ENCODE measurements around the gene MED13L.

MED13L gene

GRCh38 chr12:116180448-116180847, 97.0 kb downstream of the MED13L start:
- DNase-seq (ENCODE audit: low read depth), result no peak

GRCh38 chr12:116179384-116179783, 98.1 kb downstream of the MED13L start:
- no peak for DNase-seq (ENCODE audit: low read depth)

DNA sequence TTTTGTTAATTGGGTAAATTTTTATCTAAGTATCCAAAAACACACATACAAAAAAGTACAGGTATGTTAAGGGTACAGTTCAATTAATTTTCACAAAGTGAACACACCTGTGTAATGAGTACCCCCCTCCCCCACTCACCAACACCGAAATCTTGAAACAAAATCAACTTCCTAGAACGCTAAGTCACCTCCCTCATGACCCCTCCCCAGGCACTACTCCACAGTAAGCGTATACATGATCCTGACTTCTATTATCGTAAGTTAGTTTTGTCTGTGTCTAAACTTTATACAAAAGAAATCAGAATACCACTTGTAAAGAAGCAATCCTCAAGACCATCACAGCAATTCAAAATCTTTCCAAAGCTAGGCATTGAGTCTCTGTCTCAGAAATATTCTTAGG, 100.5 kb downstream of the MED13L start:
- DNase-seq (ENCODE audit: low read depth), result no peak

- no peak for DNase-seq (ENCODE audit: low read depth)
Observed at GRCh38 chr12:116174904-116175303, 102.6 kb downstream of the MED13L start.

DNA sequence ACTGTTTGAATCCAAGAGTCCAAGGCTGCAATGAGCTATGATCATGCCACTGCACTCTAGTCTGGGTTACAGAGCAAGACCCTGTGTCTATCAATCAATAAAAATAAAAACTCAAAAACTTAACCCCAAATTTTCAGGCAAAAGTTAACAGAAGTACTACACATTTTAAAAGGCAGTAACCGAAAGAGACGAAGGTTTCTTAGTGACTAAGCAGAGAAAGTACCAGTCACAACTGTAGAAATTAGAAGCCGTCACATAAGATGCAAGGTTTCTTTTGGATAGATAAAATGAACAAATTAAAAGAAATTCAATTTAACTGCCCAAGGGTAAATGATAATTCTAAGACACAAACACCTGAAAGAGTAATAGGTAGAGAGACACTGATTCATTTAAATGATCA, 103.5 kb downstream of the MED13L start:
- DNase-seq (ENCODE audit: low read depth), result no peak

DNA sequence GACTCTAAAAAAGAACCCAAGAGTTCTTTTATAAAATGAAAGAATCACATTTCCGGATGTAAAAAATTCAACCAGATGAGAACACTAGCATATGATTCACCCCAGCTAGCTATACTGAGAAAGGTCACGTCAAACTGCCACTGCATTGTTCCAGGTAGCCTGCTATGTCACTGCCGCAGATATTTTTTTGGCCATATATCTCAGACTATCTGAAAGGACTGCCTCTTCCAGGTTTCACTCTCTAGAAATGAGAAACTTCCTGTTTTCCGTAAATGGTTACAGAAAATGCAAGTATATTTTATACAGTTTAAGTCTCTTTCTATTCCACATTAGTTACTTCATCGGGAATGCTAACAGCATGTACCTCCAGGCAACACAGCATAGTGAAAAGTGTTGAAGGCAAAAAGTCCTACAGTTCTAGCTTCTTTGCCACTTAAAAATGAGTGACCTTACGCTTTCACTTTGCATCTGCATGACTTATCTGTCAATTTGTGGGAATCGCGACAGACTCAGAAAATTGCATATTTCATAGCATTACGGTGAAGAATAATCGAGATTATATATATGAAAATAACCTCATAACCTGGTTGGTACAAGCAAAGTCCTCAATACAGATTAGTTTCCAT, 105.2 kb downstream of the MED13L start:
- DNase-seq (ENCODE audit: low read depth), result no peak

- no peak for DNase-seq (ENCODE audit: low read depth)
Observed at GRCh38 chr12:116171549-116171948, 105.9 kb downstream of the MED13L start.

- DNase-seq (ENCODE audit: low read depth), result no peak
Observed at GRCh38 chr12:116169071-116169470, 108.4 kb downstream of the MED13L start.

DNA sequence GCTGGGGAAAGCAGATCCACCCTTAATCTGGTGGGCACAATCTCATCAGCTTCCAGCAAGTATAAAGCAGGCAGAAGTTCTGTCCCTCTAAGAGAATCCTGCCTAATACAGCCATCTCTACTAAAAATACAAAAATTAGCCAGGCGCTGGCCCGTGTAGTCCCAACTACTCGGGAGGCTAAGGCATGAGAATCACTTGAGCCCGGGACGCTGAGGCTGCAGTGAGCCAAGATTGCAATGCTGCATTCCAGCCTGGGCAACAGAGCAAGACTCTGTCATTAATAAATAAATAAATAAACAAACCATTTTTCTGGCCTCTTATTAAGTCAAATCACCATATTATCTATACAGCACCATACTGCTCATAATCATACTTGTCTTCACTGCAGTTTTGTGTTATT, 111.2 kb downstream of the MED13L start:
- no peak for DNase-seq (ENCODE audit: low read depth)

DNA sequence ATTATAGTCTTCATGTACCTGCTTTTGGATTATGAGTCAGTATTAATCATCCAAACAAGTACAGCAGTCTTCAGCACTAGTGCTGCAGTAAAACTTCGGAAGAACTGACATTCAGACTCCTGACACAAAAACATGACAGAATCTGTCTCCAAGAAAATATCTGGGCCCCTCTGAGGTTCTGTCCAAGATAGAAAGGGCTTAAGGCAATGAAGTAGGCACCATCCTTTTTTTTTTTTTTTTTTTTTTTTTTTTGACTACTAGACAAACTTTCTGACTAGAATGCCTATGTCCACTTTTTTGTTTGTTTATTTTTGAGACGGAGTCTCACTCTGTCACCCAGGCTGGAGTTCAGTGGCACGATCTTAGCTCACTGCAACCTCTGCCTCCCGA, 112.5 kb downstream of the MED13L start:
- DNase-seq (ENCODE audit: low read depth), result no peak

GRCh38 chr12:116164250-116165035, 113.0 kb downstream of the MED13L start:
- DNase-seq (ENCODE audit: low read depth), result no peak

DNA sequence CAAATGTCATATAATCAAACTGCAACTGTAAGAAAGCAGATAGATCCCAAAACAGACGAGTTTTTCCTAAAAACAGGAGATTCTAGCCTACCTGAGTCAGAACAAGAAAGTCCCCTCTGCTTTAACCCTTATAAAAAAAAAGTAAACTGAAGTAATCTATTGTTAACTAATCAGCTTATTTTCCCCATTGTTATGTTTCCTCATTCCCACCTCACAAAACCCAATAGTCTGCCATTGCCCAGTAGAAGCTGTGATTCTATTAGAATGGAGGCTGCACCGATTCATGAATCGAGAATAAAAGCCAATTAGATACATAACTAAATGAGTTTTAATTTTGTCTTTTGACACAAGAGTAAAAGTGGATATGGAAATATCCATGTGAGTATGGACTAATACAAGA, 115.4 kb downstream of the MED13L start:
- DNase-seq (ENCODE audit: low read depth), result no peak

- DNase-seq (ENCODE audit: low read depth), result no peak
Observed at GRCh38 chr12:116161588-116161987, 115.9 kb downstream of the MED13L start.

DNA sequence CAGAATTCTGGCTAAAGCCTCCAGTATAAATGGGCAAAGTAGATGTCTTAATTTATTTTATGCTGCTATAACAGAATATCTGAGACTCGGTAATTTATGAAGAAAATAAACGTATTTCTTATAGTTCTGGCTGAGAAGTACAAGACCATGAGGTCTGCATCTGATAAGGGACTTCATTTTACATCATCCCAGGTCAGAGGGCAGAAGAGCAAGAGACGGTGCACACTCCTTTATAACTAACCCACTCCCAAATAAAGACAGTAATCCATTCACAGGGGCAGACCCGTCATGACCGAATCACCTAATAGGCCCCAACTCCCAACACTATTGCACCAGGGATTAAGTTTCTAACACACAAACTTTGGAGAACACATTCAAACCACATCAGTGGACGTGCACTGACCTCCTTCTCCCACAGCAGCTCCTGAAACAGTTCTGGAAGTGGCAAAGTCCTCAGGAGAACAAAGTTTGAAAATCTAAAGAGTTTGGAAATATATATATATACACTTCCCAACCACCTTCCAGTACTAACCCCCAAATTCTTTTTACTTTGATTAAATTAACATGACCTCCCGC, 116.5 kb downstream of the MED13L start:
- DNase-seq (ENCODE audit: low read depth), result no peak

- no peak for DNase-seq (ENCODE audit: low read depth)
Observed at GRCh38 chr12:116160231-116160630, 117.3 kb downstream of the MED13L start.

DNA sequence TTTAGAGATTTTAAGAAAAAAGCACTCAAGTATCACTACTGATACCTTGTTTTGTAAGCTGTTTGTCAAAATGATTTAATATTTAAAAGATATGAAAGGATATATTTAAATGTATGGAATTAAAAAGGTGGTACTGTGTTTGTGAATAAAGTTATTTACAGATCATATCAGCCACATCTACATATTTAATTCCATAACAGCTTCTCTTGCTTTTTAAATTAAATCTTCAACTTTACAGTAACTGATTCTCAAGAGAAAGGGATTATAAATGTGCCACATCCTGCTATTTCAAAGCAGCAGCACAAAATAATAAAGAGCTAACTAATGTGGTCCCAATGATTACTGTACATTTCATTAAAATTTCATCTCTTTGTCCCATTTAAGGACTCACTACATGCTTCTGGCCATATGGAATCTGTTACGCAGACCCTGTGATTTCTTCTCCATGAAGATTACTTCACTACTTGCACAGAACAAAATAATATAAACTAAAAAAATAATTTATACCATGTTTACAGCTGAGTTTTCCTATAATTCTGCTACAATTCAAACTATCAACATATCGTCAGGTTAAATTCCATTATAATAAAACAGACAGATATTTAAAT, 117.8 kb downstream of the MED13L start:
- no peak for DNase-seq (ENCODE audit: low read depth)

DNA sequence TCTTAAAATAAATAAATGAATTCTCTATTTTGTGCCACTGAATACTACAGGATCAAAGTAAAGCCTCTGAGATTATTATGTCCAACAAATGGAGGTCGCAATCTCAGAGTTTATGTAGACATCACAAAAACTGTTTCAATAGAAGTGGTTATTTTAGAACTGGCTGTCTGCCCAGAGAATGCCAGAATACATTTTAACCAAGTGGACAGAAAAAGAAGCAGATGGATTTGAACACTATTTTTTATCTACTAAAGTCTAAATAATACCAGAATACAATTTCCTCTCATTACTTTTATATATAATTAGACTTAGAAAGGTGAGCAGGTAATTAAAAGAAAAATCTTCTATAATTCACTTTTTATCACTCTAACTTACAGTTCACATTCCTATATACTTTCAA, 118.3 kb downstream of the MED13L start:
- no peak for DNase-seq (ENCODE audit: low read depth)

GRCh38 chr12:116157845-116158267, 119.6 kb downstream of the MED13L start:
- no peak for DNase-seq (ENCODE audit: low read depth)

DNA sequence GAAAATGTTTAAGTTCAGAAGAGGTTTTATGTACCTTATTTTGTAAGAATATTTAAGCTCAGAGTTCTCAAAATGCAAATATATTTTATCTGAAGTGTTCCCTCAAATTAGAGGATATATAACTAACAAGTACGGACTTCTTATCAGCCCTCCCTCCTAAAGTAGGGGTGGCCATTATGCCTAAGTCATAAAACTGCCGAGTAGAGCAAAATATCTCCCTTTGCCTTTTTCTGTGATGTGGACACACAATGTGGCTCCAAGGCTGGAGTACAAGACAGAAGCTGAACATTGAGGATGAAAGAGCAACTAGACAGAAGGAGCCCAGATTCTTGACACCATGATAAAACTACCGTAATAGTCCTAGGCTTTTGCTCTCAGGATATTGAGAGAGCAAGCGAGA, 120.9 kb downstream of the MED13L start:
- DNase-seq (ENCODE audit: low read depth), result no peak

DNA sequence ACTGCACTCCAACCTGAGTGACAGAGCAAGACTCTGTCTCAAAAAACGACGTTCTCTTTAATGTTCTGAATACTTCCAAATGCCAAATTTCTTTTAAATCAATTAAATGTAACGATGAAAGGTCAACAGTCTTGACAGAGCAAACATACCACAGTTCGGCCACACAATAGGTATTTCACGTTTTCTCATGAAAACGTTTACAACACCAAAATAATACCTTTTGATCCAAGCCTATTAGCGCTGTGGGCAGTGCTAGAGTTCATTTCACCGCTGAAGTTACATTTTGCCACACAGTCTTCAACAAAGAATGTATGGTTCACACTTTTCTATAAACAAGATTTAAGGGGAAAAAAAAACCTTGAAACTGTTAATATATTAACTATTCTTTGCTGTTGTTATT, 122.1 kb downstream of the MED13L start:
- DNase-seq (ENCODE audit: low read depth), result no peak

- no peak for DNase-seq (ENCODE audit: low read depth)
Observed at GRCh38 chr12:116153983-116154382, 123.5 kb downstream of the MED13L start.

- no peak for DNase-seq (ENCODE audit: low read depth)
Observed at GRCh38 chr12:116153113-116153512, 124.4 kb downstream of the MED13L start.

DNA sequence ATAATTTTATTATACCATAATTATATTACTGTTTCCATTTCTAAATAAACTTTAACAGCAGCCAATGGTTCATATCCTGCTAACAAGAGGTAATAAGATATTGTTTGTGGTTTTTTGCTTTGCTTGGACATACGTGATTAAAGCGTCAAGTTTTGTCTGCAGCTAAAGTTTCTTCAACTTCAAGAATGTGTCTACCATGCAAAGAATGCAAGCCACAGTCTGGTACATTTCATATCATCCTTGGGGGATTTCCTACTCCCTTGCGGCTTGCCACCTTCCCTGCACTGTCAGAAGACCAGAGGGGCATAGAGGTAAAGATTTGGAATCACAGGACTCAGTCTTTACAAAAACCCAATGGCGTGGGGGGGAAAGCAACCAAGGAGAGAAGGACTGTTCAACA, 125.2 kb downstream of the MED13L start:
- DNase-seq (ENCODE audit: low read depth), result no peak

All from GM04503 (cell line).